Measurements from ENCODE around the gene REXO4.
"Not testable (repeated sequence)": the region's sequence is repeated elsewhere in the genome, so short reads cannot be mapped to it uniquely, and the experiment has no call there.

Gene REXO4

GRCh38 chr9:133386338-133386737, 31.5 kb downstream of the REXO4 start:
- FAIRE-seq = no peak

- no peak for FAIRE-seq
These were observed 32.4 kb downstream of the REXO4 start for GRCh38 chr9:133385452-133385851.

GRCh38 chr9:133384736-133385321, 33.0 kb downstream of the REXO4 start:
- FAIRE-seq = no peak

GRCh38 chr9:133383438-133383837, 34.4 kb downstream of the REXO4 start:
- no peak for FAIRE-seq

GRCh38 chr9:133382507-133383141, 35.2 kb downstream of the REXO4 start:
- FAIRE-seq = no peak

- FAIRE-seq = no peak
These were observed 37.1 kb downstream of the REXO4 start for GRCh38 chr9:133380734-133381133.

GRCh38 chr9:133379153-133380086, 38.4 kb downstream of the REXO4 start:
- FAIRE-seq = no peak

GRCh38 chr9:133378408-133378962, 39.3 kb downstream of the REXO4 start:
- no peak for FAIRE-seq

GRCh38 chr9:133377721-133378216, 40.0 kb downstream of the REXO4 start:
- no peak for FAIRE-seq

GRCh38 chr9:133377280-133377679, 40.5 kb downstream of the REXO4 start:
- not testable (repeated sequence) for FAIRE-seq

GRCh38 chr9:133375724-133376654, 41.8 kb downstream of the REXO4 start, which contains the start of the genes STKLD1 and SURF4:
Gene STKLD1 (plus strand): TSS chr9:133376366. CDS start chr9:133376474, 108 bp downstream.
Gene SURF4 (minus strand): TSS chr9:133376060. CDS start chr9:133375969, 91 bp downstream.
- no peak for FAIRE-seq

- no peak for FAIRE-seq
These were observed 42.6 kb downstream of the REXO4 start for GRCh38 chr9:133375116-133375723.

GRCh38 chr9:133374612-133375115, 43.1 kb downstream of the REXO4 start:
- FAIRE-seq = no peak

GRCh38 chr9:133372144-133372543, 45.7 kb downstream of the REXO4 start:
- FAIRE-seq = no peak

- no peak for FAIRE-seq
These were observed 46.5 kb downstream of the REXO4 start for GRCh38 chr9:133371261-133371711.

- FAIRE-seq = no peak
These were observed 47.1 kb downstream of the REXO4 start for GRCh38 chr9:133370685-133371084.

GRCh38 chr9:133369933-133370332, 47.9 kb downstream of the REXO4 start:
- no peak for FAIRE-seq

- FAIRE-seq = no peak
These were observed 48.4 kb downstream of the REXO4 start for GRCh38 chr9:133369422-133369821.

- FAIRE-seq = no peak
These were observed 49.4 kb downstream of the REXO4 start for GRCh38 chr9:133368249-133368881.

GRCh38 chr9:133367778-133368177, 50.0 kb downstream of the REXO4 start:
- no peak for FAIRE-seq
